CD4-positive, alpha-beta memory T cell (primary cell): ENCODE results near the gene UGT1A10. TPM values are rescaled to one million over a fixed set of nuclear protein-coding genes. Genes with fewer than 3 reads are reported as not detected.

Experiments
- CTCF ChIA-PET: fragments of 350-600 bp; sonication (Branson Sonifier 250); formaldehyde crosslinking; loops from one replicate; lab custom pipeline; 2021; ENCODE audit warnings: inconsistent platforms; ENCODE audit not compliant: partially characterized antibody; lab: Charles Lee
- POLR2A ChIA-PET: fragments of 350-600 bp; sonication (Branson Sonifier 250); formaldehyde crosslinking; loops from one replicate; lab custom pipeline; 2021; ENCODE audit not compliant: partially characterized antibody; lab: Charles Lee
- DNase-seq, 5 donors: peaks; one replicate each; pipeline versions ENCODE4 v3.0.0 to v3.0.0-alpha.2; 2020 to 2022; ENCODE audit warnings: mixed read lengths in 1 of 5
- H3K27ac ChIP-seq: one replicate; pipeline ENCODE4 v1.7.0; 2013; ENCODE audit warnings: low read depth, low read length
- H3K27me3 ChIP-seq: 2 replicates; pipeline ENCODE4 v1.7.0; 2013; ENCODE audit warnings: mild to moderate bottlenecking, low read length, moderate library complexity; ENCODE audit not compliant: insufficient read depth
- H3K36me3 ChIP-seq: 2 replicates; pipeline ENCODE4 v1.7.0; 2013; ENCODE audit warnings: mild to moderate bottlenecking, low read length, moderate library complexity; ENCODE audit not compliant: insufficient read depth
- H3K4me1 ChIP-seq: 2 replicates; pipeline ENCODE4 v1.7.0; 2013; ENCODE audit warnings: mild to moderate bottlenecking, low read length, moderate library complexity; ENCODE audit not compliant: insufficient read depth
- H3K4me3 ChIP-seq, 2 donors: one replicate each; pipeline ENCODE4 v1.7.0; 2013; ENCODE audit warnings: low read length in 2 of 2, mild to moderate bottlenecking in 1 of 2
- H3K9me3 ChIP-seq, 2 donors: one replicate each; pipeline ENCODE4 v1.7.0; 2013; ENCODE audit warnings: low read length in 2 of 2, control low read depth in 1 of 2; ENCODE audit not compliant: control insufficient read depth in 1 of 2
- H3K27ac Mint-ChIP-seq, 7 donors: one replicate each; pipeline ENCODE4 v1.8.0; 2020 to 2021; ENCODE audit warnings: mixed read lengths in 7 of 7, mild to moderate bottlenecking in 6 of 7, inconsistent platforms in 3 of 7, moderate library complexity in 3 of 7
- H3K27me3 Mint-ChIP-seq, 2 donors: one replicate each; pipeline ENCODE4 v1.8.0; 2020 to 2021; ENCODE audit warnings: mixed read lengths in 2 of 2
- H3K36me3 Mint-ChIP-seq, 2 donors: one replicate each; pipeline ENCODE4 v1.8.0; 2020 to 2021; ENCODE audit warnings: mixed read lengths in 2 of 2, inconsistent platforms in 1 of 2, mild to moderate bottlenecking in 1 of 2
- H3K4me1 Mint-ChIP-seq, 4 donors: one replicate each; pipeline ENCODE4 v1.8.0; 2020 to 2021; ENCODE audit warnings: mixed read lengths in 4 of 4, mild to moderate bottlenecking in 1 of 4
- H3K4me3 Mint-ChIP-seq, 8 donors: one replicate each; pipeline ENCODE4 v1.8.0; 2020 to 2021; ENCODE audit warnings: mixed read lengths in 8 of 8, mild to moderate bottlenecking in 7 of 8, moderate library complexity in 6 of 8, inconsistent platforms in 3 of 8
- H3K9me3 Mint-ChIP-seq, 8 donors: one replicate each; pipeline ENCODE4 v1.8.0; 2020 to 2021; ENCODE audit warnings: mixed read lengths in 8 of 8, mild to moderate bottlenecking in 5 of 8, inconsistent platforms in 3 of 8, moderate library complexity in 1 of 8
- intact Hi-C: fragments of 100-400 bp; cut with micrococcal nuclease; formaldehyde crosslinking; loops from one replicate; pipeline ENCODE4 v1.15.1; 2023
- polyA plus RNA-seq, 2 donors: library from polyadenylated mRNA; unstranded; fragments of 300-500 nt; fragmentation: Illumina TruSeq; gene quantifications; one replicate each; pipeline ENCODE4 v1.2.3, GENCODE V29; 2021
- total RNA-seq, 2 experiments: library from RNA; stranded (reverse); gene quantifications; one replicate each; pipeline ENCODE4 v1.2.3, GENCODE V29; 2021

UGT1A10 gene
- total and polyA plus RNA-seq, 4 experiments from 2014 or later: not detected

DNA sequence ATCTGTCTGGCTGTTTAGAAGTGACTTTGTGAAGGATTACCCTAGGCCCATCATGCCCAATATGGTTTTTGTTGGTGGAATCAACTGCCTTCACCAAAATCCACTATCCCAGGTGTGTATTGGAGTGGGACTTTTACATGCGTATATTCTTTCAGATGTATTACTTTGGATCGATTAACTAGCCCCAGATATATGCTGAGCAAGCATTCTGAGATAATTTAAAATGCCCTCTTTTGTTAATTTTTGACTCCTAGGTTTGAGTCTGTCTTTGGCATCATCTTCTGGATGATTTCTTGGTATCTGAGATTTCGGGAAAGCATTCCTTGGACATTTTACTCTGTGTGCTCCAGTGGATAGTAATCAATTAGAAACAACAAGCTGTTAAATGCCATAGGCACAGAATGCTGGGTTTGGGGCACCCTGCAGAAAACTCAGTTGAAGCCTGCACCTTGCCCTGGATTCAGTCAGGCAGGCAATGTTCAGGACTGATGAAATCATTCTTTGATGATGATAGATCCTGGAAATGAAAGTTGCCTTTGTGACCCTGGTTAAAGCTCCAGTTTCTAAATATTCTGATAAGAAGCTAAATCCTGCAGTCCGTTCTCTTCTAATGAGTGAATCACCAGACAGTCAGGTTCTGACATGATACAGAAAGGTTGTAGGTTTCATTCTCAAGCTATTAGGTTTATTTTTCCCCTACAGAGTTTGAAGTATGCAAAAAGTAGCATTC is 125.0 kb downstream of the UGT1A10 start:
- no peak overlapping the region for H3K4me3 Mint-ChIP-seq
- no peak overlapping the region for H3K27ac ChIP-seq
- CTCF ChIA-PET: no interaction called here
- POLR2A ChIA-PET: no interaction called here
- no peak for DNase-seq
- no peaks in the 10 kb centered on the region for H3K36me3 Mint-ChIP-seq
- no peak overlapping the region for H3K4me3 ChIP-seq
- intact Hi-C loops: no loop called here
- H3K27me3 Mint-ChIP-seq: peaks cover 8 to 12% of the 10 kb centered on the region in 2 donors
- H3K36me3 ChIP-seq: no peaks in the 10 kb centered on the region
- H3K27me3 ChIP-seq: no peaks in the 10 kb centered on the region
- no peaks in the 10 kb centered on the region for H3K4me1 ChIP-seq
- H3K4me1 Mint-ChIP-seq: no peaks in the 10 kb centered on the region
- H3K27ac Mint-ChIP-seq: no peak overlapping the region
- no peaks in the 10 kb centered on the region for H3K9me3 Mint-ChIP-seq
- no peaks in the 10 kb centered on the region for H3K9me3 ChIP-seq

- DNase-seq: no peak
- Mint-ChIP-seq H3K27ac (no peak overlapping the region), H3K4me1 (no peaks in the 10 kb centered on the region), H3K36me3 (no peaks in the 10 kb centered on the region), H3K4me3 (no peak overlapping the region), H3K27me3 (peaks cover 15 to 25% of the 10 kb centered on the region in 2 donors), H3K9me3 (no peaks in the 10 kb centered on the region)
- Histone ChIP-seq H3K4me1 (no peaks in the 10 kb centered on the region), H3K9me3 (no peaks in the 10 kb centered on the region), H3K36me3 (no peaks in the 10 kb centered on the region), H3K27ac (no peak overlapping the region), H3K4me3 (no peak overlapping the region), H3K27me3 (no peaks in the 10 kb centered on the region)
- ChIA-PET CTCF (no interaction called here), POLR2A (no interaction called here)
- intact Hi-C loops: no loop called here
These were observed 128.0 kb downstream of the UGT1A10 start for GRCh38 chr2:233764264-233764663.

GRCh38 chr2:233764761-233765160 is 128.5 kb downstream of the UGT1A10 start:
- CTCF ChIA-PET: no interaction called here
- intact Hi-C loops: no loop called here

GRCh38 chr2:233766416-233766815 is 130.2 kb downstream of the UGT1A10 start:
- CTCF ChIA-PET: no interaction called here
- intact Hi-C loops: no loop called here
- H3K4me3 ChIP-seq: no peak overlapping the region
- no peaks in the 10 kb centered on the region for H3K4me1 ChIP-seq
- no peak overlapping the region for H3K27ac ChIP-seq
- H3K27me3 Mint-ChIP-seq: peaks cover 18 to 30% of the 10 kb centered on the region in 2 donors
- H3K36me3 ChIP-seq: no peaks in the 10 kb centered on the region
- DNase-seq: no peak
- H3K36me3 Mint-ChIP-seq: no peaks in the 10 kb centered on the region
- H3K9me3 ChIP-seq: no peaks in the 10 kb centered on the region
- POLR2A ChIA-PET: no interaction called here
- no peaks in the 10 kb centered on the region for H3K27me3 ChIP-seq
- no peaks in the 10 kb centered on the region for H3K4me1 Mint-ChIP-seq
- no peaks in the 10 kb centered on the region for H3K9me3 Mint-ChIP-seq
- no peak overlapping the region for H3K4me3 Mint-ChIP-seq
- no peak overlapping the region for H3K27ac Mint-ChIP-seq

More at GRCh38 chr2:233764761-233765160, 128.5 kb downstream of the UGT1A10 start:
- Histone ChIP-seq H3K9me3 (no peaks in the 10 kb centered on the region), H3K4me3 (no peak overlapping the region), H3K4me1 (no peaks in the 10 kb centered on the region), H3K27me3 (no peaks in the 10 kb centered on the region), H3K27ac (no peak overlapping the region), H3K36me3 (no peaks in the 10 kb centered on the region)
- POLR2A ChIA-PET: no interaction called here
- Mint-ChIP-seq H3K36me3 (no peaks in the 10 kb centered on the region), H3K27me3 (peaks cover 15 to 26% of the 10 kb centered on the region in 2 donors), H3K27ac (no peak overlapping the region), H3K4me1 (no peaks in the 10 kb centered on the region), H3K4me3 (no peak overlapping the region), H3K9me3 (no peaks in the 10 kb centered on the region)
- no peak for DNase-seq

DNA sequence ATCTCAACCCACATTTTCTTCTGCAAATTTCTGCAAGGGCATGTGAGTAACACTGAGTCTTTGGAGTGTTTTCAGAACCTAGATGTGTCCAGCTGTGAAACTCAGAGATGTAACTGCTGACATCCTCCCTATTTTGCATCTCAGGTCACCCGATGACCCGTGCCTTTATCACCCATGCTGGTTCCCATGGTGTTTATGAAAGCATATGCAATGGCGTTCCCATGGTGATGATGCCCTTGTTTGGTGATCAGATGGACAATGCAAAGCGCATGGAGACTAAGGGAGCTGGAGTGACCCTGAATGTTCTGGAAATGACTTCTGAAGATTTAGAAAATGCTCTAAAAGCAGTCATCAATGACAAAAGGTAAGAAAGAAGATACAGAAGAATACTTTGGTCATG is 131.8 kb downstream of the UGT1A10 start:
- no peak overlapping the region for H3K4me3 ChIP-seq
- no peaks in the 10 kb centered on the region for H3K9me3 Mint-ChIP-seq
- no peak overlapping the region for H3K27ac ChIP-seq
- no peaks in the 10 kb centered on the region for H3K4me1 ChIP-seq
- no peak for DNase-seq
- no peaks in the 10 kb centered on the region for H3K4me1 Mint-ChIP-seq
- H3K9me3 ChIP-seq: no peaks in the 10 kb centered on the region
- H3K4me3 Mint-ChIP-seq: no peak overlapping the region
- H3K27ac Mint-ChIP-seq: no peak overlapping the region
- ChIA-PET CTCF (no interaction called here), POLR2A (no interaction called here)
- H3K27me3 ChIP-seq: no peaks in the 10 kb centered on the region
- no peaks in the 10 kb centered on the region for H3K36me3 Mint-ChIP-seq
- peaks cover 18 to 30% of the 10 kb centered on the region in 2 donors for H3K27me3 Mint-ChIP-seq
- H3K36me3 ChIP-seq: no peaks in the 10 kb centered on the region
- intact Hi-C loops: no loop called here

- DNase-seq: no peak
- Histone ChIP-seq H3K9me3 (no peaks in the 10 kb centered on the region), H3K4me3 (no peak overlapping the region), H3K27ac (no peak overlapping the region), H3K36me3 (no peaks in the 10 kb centered on the region), H3K4me1 (no peaks in the 10 kb centered on the region), H3K27me3 (no peaks in the 10 kb centered on the region)
- Mint-ChIP-seq H3K4me3 (no peak overlapping the region), H3K27ac (peak overlapping the region in 1 of 7 donors; percentile 8), H3K36me3 (no peaks in the 10 kb centered on the region), H3K27me3 (peaks cover 13 to 28% of the 10 kb centered on the region in 2 donors), H3K4me1 (no peaks in the 10 kb centered on the region), H3K9me3 (no peaks in the 10 kb centered on the region)
- ChIA-PET POLR2A (no interaction called here), CTCF (no interaction called here)
- intact Hi-C loops: no loop called here
These were observed 133.0 kb downstream of the UGT1A10 start for GRCh38 chr2:233769260-233769659.

DNA sequence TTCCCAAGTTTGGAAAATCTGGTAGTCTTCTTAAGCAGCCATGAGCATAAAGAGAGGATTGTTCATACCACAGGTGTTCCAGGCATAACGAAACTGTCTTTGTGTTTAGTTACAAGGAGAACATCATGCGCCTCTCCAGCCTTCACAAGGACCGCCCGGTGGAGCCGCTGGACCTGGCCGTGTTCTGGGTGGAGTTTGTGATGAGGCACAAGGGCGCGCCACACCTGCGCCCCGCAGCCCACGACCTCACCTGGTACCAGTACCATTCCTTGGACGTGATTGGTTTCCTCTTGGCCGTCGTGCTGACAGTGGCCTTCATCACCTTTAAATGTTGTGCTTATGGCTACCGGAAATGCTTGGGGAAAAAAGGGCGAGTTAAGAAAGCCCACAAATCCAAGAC is 135.9 kb downstream of the UGT1A10 start:
- H3K27ac Mint-ChIP-seq: no peak overlapping the region
- peaks cover 0 to 3% of the 10 kb centered on the region in 2 donors for H3K36me3 Mint-ChIP-seq
- CTCF ChIA-PET: no interaction called here
- no peak overlapping the region for H3K4me3 Mint-ChIP-seq
- peaks cover 0 to 17% (median 9%) of the 10 kb centered on the region in 8 donors for H3K9me3 Mint-ChIP-seq
- H3K27me3 Mint-ChIP-seq: peaks cover 10 to 23% of the 10 kb centered on the region in 2 donors
- DNase-seq: no peak
- Histone ChIP-seq H3K9me3 (no peaks in the 10 kb centered on the region), H3K27ac (no peak overlapping the region), H3K4me3 (no peak overlapping the region), H3K4me1 (no peaks in the 10 kb centered on the region), H3K27me3 (no peaks in the 10 kb centered on the region), H3K36me3 (no peaks in the 10 kb centered on the region)
- intact Hi-C loops: no loop called here
- H3K4me1 Mint-ChIP-seq: no peaks in the 10 kb centered on the region
- POLR2A ChIA-PET: no interaction called here
